Ascending aorta (tissue), 2 donors: ENCODE results near the gene PDZRN4. TPM values are rescaled to one million over a fixed set of nuclear protein-coding genes. Genes with fewer than 3 reads are reported as not detected.

Experiments used
- DNase-seq, 2 donors: peaks; one replicate each; pipeline ENCODE4 v3.0.0-alpha.2; 2019; ENCODE audit warnings: low spot score in 2 of 2
- H3K27ac ChIP-seq, 2 donors: fragments of 200-600 bp; sonication (generic); one replicate each; pipeline ENCODE4 v1.5.1; 2016 to 2017; ENCODE audit warnings: mild to moderate bottlenecking in 1 of 2
- H3K27me3 ChIP-seq: fragments of 200-600 bp; sonication (generic); one replicate; pipeline ENCODE4 v1.5.1; 2017
- H3K36me3 ChIP-seq, 2 donors: fragments of 200-600 bp; sonication (generic); one replicate each; pipeline ENCODE4 v1.5.1; 2016
- H3K4me1 ChIP-seq, 2 donors: fragments of 200-600 bp; sonication (generic); one replicate each; pipeline ENCODE4 v1.5.1; 2016 to 2017; ENCODE audit warnings: mild to moderate bottlenecking in 1 of 2
- H3K4me3 ChIP-seq, 2 donors: fragments of 200-600 bp; sonication (generic); one replicate each; pipeline ENCODE4 v1.5.1; 2016 to 2017; ENCODE audit warnings: mild to moderate bottlenecking in 1 of 2
- H3K9me3 ChIP-seq, 2 donors: fragments of 200-600 bp; sonication (generic); one replicate each; pipeline ENCODE4 v1.5.1; 2016
- intact Hi-C: fragments of 100-400 bp; cut with DNase I; formaldehyde crosslinking; loops from one replicate; pipeline ENCODE4 v1.15.1; 2023
- total RNA-seq: library from RNA; depleted of rRNA; stranded (reverse); fragments of >200 nt; gene quantifications from one replicate; pipeline ENCODE4 v1.1.0, GENCODE V29; 2016
- TF ChIP-seq, protein P1 (sequence below), 3 experiments: fragments of 200-600 bp in 2 of 3; fragments of 450-650 bp in 1 of 3; sonication (generic) in 2 of 3; IDR thresholded peaks; one replicate each; pipeline ENCODE4 v1.5.1; 2016 to 2019; ENCODE audit warnings: antibody characterized with exemption in 3 of 3, mild to moderate bottlenecking in 1 of 3, moderate library complexity in 1 of 3

Gene PDZRN4
- total RNA-seq, 1 donor from 2014 or later: 1.3 TPM

DNA sequence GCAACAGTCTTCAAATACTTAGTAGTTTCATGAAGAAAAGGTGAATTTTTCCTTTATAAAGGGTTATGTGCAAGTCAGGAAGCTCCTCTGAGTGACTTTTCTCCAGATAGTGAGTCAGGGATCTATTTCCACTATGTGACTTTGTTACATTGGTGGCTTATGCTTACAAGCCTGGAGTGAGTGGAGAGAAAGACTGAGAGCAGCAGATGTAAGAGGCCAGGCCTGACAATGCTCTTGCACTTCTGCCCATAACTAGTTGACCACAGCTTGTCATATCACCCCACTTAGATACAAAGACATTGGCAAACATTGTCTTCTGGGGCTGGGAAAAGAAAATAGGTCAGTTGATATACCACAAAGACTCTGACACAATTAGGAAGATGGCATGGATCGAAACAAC lies 236.5 kb downstream of the PDZRN4 start:
- no peaks in the 10 kb centered on the region for H3K4me1 ChIP-seq
- no peaks in the 10 kb centered on the region for H3K9me3 ChIP-seq
- intact Hi-C loops: no loop called here
- H3K36me3 ChIP-seq: no peaks in the 10 kb centered on the region
- H3K27me3 ChIP-seq: no peaks in the 10 kb centered on the region
- no peak for DNase-seq
- TF ChIP-seq, protein P1, sequence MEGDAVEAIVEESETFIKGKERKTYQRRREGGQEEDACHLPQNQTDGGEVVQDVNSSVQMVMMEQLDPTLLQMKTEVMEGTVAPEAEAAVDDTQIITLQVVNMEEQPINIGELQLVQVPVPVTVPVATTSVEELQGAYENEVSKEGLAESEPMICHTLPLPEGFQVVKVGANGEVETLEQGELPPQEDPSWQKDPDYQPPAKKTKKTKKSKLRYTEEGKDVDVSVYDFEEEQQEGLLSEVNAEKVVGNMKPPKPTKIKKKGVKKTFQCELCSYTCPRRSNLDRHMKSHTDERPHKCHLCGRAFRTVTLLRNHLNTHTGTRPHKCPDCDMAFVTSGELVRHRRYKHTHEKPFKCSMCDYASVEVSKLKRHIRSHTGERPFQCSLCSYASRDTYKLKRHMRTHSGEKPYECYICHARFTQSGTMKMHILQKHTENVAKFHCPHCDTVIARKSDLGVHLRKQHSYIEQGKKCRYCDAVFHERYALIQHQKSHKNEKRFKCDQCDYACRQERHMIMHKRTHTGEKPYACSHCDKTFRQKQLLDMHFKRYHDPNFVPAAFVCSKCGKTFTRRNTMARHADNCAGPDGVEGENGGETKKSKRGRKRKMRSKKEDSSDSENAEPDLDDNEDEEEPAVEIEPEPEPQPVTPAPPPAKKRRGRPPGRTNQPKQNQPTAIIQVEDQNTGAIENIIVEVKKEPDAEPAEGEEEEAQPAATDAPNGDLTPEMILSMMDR (IDR thresholded peaks at IDR 0.05): no peak
- H3K27ac ChIP-seq: no peak overlapping the region
- no peak overlapping the region for H3K4me3 ChIP-seq

GRCh38 chr12:41433460-41433859 lies 245.3 kb downstream of the PDZRN4 start:
- no peak overlapping the region for H3K4me3 ChIP-seq
- no peak for DNase-seq
- no peaks in the 10 kb centered on the region for H3K36me3 ChIP-seq
- TF ChIP-seq, protein P1 (IDR thresholded peaks at IDR 0.05): no peak
- no peaks in the 10 kb centered on the region for H3K27me3 ChIP-seq
- intact Hi-C loops: no loop called here
- no peak overlapping the region for H3K27ac ChIP-seq
- H3K9me3 ChIP-seq: no peaks in the 10 kb centered on the region
- no peaks in the 10 kb centered on the region for H3K4me1 ChIP-seq

DNA sequence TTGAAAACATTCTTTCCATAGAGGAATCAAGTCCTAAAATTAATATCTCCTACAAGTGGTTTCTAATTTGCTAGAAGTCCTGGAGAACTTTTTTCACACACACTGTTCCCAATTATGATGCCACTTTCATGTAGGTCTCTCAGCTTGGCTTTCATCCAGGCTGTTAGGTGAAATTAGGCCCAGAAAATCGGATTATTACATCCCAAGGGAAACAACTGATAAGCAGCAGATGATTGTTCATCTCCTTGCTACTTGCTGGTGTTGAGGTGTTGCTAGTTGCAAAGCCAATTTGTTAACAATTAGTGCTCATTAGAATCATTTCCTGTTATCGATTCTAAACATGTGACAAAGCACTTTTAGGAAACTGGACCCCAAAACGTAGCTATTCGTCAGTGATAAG lies 248.0 kb downstream of the PDZRN4 start:
- intact Hi-C loops: no loop called here
- H3K36me3 ChIP-seq: no peaks in the 10 kb centered on the region
- H3K27ac ChIP-seq: no peak overlapping the region
- H3K27me3 ChIP-seq: no peaks in the 10 kb centered on the region
- no peaks in the 10 kb centered on the region for H3K9me3 ChIP-seq
- no peaks in the 10 kb centered on the region for H3K4me1 ChIP-seq
- TF ChIP-seq, protein P1 (IDR thresholded peaks at IDR 0.05): no peak
- no peak overlapping the region for H3K4me3 ChIP-seq
- no peak for DNase-seq

DNA sequence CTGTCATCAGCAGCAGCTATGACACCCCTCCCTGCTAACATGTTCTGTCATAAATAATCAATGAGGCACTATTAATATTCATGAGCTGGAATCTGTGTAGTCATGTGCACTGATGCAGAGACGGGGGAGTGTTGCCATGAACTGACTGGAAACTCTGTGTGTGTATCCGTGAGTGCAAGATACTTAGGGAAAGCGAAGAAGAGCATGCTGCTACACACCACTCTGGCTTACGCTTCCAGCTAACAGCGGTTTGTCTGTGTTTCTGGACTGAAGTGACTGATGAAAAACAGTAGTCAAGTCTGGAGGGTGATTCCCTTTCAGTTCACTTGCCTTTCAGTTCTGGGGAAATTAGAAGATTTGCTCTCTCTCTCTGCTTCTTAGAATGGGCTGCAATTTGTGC lies 249.4 kb downstream of the PDZRN4 start:
- TF ChIP-seq, protein P1 (IDR thresholded peaks at IDR 0.05): no peak
- Histone ChIP-seq H3K9me3 (no peaks in the 10 kb centered on the region), H3K27me3 (no peaks in the 10 kb centered on the region), H3K36me3 (no peaks in the 10 kb centered on the region), H3K27ac (no peak overlapping the region), H3K4me3 (no peak overlapping the region), H3K4me1 (no peaks in the 10 kb centered on the region)
- intact Hi-C loops: no loop called here
- DNase-seq: no peak

DNA sequence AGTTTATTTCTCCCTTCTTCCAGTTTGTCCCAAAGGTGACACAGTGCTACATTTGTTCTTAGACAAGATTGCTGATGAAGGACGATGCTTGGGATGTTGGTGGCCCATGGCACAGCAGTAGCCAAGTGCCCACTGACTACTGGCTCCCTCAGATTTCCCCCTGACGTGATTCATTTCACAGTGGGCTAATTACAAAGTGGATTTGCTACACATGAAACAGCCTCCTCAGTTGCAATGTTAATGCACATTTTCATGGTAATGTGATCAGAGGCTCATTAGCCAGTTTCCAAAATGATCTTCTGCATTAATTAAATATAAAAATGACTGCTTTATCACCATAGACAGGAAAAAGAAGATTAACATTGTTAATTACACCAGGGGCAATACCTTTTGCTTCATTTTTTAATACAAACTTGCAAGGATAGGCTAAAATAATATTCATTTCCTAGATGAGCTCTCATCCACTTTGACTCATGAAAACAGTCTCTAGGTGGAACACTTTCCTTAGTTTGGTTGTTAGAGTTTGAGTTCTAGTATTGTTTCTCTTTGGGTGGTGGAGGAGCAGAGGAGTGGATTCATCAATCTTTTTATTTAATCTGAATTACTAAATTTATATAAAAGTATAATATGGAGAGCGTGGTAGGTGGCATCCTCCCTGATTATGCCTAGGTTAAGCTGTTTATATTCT lies 250.9 kb downstream of the PDZRN4 start:
- no peak for DNase-seq
- intact Hi-C loops: no loop called here
- no peaks in the 10 kb centered on the region for H3K36me3 ChIP-seq
- TF ChIP-seq, protein P1 (IDR thresholded peaks at IDR 0.05): no peak
- no peak overlapping the region for H3K4me3 ChIP-seq
- H3K9me3 ChIP-seq: no peaks in the 10 kb centered on the region
- H3K27me3 ChIP-seq: no peaks in the 10 kb centered on the region
- no peaks in the 10 kb centered on the region for H3K4me1 ChIP-seq
- H3K27ac ChIP-seq: no peak overlapping the region

DNA sequence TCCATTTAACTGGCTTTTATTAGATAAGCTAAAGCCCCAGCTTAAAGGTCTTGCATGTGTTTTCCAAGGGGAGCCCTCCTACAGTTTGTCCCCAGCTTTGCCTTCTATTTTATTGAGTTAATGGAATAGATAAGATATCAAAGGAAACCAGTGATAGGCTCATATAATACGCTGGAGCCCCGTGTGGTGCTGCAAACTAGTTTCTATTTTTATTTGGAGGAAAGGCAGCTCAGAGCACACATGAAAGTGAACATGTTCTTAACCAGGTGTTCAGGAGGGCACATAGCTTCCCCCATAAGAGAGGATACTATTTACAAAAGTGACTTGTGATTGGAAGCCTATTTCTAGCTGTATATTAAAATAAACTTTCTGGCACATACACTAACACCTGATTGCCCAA lies 251.7 kb downstream of the PDZRN4 start:
- intact Hi-C loops: no loop called here
- no peaks in the 10 kb centered on the region for H3K36me3 ChIP-seq
- H3K9me3 ChIP-seq: no peaks in the 10 kb centered on the region
- no peak overlapping the region for H3K4me3 ChIP-seq
- no peaks in the 10 kb centered on the region for H3K27me3 ChIP-seq
- H3K27ac ChIP-seq: no peak overlapping the region
- DNase-seq: no peak
- TF ChIP-seq, protein P1 (IDR thresholded peaks at IDR 0.05): no peak
- no peaks in the 10 kb centered on the region for H3K4me1 ChIP-seq
